GM04503 (cell line): ENCODE results near the gene TEN1.
"Not testable (repeated sequence)": the region's sequence is repeated elsewhere in the genome, so short reads cannot be mapped to it uniquely, and the experiment has no call there.

Experiments used
- DNase-seq: peaks from one replicate; pipeline ENCODE4 v3.0.0-alpha.2; 2012; ENCODE audit warnings: low read depth

Gene TEN1

DNA sequence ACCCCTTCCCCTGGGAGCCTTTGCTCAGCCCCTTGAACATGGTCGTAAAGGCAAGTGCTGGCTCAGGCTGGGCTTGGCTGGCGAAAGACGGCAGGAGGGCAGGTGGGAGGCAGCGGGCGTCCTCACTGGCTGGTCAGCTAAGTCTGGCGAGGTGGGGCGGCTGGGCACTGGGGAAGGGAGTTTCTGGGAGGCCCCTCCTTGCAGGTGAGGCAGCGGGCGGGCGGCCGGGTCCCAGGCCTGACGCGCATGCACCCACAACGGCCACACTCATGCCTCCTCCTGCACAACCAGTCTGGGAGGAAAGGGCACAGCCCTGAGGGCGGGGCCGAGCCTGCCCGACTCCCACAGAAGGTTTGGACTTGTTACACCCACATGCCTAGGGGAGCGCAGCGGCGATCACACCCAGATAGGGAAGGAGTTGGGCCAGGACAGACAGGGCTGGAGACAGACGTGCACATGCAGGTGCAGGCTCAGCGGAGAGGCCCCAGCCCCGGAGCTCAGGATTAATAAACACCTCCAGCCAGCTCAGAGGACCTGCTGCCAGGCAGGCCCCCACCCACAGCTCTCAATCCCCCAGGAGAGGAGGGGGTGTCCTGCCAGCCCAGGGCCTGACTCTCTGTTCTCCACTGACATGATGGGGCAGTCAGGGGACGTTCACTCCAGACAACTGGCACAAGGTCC lies 48.3 kb downstream of the TEN1 start, which contains the start of gene EVPL:
EVPL (minus strand) TSS at position 148 of the 681 bp plus-strand sequence; CDS start at position 40, 108 bp downstream.
- DNase-seq = no peak

DNA sequence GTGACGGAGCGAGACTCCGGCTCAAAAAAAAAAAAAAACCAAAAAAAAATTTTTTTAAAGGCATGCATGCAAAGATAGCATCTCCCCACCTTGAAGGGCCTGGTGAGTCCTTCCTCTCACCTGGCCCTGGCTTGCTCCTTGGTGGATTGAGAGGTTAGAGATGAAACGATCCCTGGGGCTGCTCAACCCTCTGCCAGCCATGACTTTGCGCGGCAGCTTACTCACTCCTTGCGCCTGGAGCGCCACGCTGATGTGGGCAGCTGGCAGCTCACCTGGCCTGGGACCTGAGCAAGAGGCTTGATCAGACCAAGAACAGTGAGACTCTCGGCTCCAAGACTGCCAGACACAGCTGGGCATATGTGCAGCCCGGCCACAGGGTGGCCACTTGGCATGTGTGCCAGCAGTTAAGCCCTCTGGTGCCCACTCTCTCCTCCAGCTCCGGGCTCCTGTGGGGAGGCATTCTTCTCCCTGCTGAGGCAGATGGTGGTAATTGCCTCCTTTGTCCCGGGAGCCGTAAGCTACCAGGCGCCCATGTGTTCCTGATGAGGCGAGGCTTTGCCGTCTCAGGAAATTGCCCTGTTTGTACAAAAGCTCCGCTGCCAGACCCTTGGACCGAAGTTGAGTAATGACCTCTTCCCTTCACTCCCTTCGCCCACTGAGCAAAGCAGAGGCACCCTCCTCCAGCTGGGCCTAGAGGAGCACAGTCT lies 53.2 kb downstream of the TEN1 start:
- no peak for DNase-seq

DNA sequence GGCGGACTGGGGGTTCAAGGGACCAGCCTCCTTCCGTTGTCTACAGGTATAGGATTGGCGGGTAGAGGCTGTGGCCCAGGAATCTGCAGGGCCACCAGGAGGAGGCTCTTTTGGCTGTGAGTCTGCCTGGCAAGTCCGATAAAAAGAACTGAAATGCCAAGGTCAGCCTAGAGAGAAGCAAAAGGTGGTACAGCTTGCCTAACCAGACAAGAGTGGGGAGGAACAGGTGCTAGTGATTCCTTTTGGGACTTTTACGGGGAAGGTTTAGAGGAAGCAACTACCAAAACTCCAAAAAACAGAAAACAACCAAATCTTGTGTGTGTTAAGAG lies 53.7 kb downstream of the TEN1 start:
- DNase-seq = no peak

DNA sequence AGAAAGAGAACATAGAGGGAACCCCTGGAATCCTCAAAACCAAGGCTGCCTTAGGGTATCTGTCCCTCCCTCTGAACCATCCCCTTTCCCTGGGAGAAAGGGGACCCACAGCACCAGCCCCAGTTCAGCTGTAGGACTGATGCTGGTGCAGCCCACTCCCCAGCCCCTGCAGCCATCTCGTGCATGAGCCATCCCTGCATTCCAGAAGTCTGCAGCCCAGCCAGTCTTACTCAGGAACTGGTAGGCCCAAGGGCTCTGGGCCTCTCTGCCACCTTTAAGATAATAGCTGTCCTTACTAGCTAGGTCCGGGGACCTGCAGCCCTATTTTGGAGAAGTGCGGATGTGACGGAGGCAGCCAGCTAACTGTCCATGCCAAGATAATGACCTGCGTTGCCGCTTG lies 54.1 kb downstream of the TEN1 start:
- no peak for DNase-seq

DNA sequence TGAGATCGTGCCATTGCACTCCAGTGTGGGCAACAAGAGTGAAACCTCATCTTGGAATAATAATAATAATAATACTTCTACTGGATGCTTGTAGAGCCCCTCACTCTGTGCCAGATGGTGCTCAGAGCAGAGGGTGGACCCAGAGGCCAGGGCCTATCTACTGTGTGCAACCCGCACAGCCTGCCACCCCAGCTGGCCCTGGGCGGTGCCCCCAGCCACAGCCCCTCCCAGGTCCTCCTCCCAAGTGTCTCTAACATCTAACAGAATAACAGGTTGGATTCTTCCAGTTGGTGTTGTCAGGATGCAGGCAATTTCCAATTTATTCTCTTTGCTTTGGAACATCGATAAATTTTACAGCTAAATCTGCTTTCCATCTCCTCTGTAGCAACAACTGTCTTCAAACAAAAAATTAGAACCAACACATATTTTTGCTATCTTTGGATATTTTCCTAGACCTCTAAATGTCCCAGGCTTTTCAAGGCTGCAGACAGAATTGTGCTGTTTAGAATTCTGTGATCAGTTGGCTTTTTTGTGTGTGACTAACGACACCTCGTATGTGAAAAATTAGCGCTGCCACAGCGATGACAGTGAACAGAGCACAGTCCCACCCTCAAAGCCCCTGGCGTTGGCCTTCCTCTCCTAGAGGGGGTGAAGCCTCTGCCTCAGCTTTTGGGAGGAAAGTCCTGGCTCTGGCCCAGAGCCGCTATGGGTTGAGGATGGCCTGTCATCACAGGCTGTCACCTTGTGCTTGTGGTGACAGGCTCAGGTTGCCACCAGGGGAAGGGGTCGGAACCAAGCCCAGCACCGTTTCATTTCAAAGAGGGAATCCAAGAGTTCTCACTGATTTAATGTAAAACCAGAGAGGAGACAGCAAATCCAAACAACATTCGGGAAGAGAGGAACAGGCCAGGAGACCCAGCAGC lies 55.6 kb downstream of the TEN1 start:
- no peak for DNase-seq

DNA sequence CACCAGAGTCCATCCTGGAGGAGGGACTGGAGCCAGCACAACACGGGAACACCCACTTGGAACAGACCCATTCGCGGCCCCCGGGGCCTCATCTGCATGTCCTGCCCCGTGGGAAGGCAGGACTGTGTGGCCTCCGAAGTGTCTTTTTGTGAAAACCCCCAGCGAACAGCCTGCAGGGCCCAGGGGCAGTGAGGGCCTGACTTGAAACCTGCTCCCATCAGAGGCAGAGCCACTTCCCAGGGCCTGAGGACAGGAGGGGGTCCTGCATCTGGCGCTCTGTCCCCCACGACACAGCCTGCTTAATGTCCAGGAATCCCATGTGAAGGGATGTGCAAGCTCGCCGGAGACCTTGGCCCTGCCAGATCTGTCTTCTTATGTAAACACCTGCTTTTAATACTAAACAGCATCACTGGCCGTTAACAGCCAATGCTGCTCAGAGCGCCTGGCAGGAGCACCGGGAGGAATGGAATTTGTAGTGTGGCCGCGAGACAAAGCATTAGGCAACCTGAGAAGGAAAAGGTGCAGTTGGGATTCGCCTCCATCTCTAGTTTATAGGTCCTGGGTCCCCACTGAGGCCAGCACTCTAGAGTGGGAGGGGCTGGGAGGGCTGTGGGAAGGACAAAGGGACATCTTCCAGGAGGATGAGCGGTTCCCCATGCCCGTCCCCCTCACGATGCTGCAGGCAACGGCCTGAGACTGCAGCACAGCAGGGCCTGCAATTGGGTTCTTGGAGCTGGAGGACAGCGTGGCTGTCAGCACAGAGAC lies 57.6 kb downstream of the TEN1 start:
- no peak for DNase-seq

DNA sequence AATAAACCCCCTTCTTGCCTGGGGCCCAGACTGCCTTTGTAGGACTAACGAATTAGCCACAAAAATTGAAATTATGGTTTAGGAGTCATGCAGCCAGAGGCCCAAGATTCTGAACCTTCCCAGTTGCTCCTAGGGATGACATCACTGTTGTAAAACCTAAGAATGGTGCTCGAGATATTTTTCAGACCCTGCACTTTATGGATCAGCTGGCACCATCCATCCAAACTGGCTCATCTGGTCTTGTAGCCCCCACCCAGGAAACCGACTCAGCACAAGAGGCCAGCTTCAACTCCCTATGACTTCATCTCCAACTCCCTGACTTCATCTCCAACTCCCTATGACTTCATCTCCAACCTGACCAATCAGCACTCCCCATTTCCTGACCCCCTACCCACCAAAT lies 59.0 kb downstream of the TEN1 start:
- DNase-seq = no peak

DNA sequence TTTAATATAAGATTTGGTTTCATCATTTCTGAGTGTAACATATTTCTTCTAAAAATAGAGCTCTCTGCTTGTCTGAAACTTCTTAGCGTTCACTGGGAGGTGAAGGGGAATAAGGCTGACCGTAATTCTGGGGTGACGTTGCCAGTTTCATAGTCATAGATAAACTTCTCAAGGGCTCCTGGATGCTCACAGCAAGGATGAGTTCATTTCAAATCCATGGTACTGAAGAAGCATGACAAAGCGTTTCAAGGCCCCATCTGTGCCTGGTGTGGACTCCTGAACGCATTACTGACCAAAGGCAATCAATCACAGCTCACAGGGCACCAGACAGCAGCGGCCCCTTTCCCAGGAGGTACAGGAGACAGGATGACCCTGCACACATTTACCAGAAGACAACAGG lies 60.1 kb downstream of the TEN1 start:
- no peak for DNase-seq

DNA sequence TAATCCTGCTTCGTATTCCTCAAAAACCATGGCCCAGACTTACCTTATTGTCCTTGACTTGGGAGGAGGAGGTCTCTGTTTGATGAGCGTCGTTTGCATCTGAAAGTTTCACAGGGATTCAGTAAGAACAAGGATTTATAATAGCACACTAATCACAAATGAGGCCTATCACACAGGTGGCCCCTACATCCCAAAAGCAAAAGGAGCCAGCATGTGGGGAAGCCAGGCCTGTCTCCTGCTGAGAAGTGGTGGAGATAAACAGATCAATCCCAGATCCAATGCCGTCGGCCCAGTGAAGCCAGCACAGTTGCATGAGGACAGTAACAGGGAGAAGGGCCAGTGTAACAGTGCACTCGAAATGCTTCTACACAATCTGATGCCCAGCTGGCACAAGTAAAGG lies 61.3 kb downstream of the TEN1 start:
- no peak for DNase-seq

DNA sequence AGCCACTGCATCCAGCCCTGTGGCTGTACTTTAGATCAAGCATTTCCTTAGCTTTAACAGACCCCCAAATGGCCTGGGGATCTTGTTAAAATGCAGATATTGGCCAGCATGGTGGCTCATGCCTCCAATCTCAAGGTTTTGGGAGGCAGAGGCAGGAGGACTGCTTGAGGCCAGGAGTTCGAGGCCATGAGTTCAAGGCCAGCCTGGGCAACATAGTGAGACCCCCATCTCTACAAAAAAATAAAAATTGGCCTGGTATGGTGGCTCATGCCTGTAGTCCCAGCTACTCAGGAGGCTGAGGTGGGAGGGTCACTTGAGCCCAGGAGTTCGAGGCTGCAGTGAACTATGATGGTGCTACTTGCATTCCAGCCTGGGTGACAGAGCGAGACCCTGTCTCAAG lies 63.8 kb downstream of the TEN1 start:
- not testable (repeated sequence) for DNase-seq

DNA sequence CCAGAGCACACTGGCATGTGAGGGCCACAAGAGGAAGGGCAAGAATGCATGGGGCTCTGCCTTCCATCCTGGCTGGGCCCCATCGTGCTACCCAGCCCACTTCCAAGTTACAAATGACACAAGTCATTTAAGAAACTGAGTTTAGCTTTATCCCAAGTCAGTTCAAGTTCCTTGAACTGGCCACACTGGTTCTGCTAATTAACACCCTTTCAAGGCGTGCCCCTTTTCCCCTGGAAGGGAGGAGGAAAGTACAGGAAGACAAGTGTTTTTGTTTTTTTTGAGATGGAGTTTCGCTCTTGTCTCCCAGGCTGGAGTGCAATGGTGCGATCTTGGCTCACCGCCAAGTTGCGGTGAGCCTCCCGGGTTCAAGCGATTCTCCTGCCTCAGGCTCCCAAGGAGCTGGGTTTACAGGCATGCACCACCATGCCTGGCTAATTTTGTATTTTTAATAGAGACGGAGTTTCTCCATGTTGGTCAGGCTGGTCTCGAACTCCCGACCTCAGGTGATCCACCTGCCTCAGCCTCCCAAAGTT lies 65.5 kb downstream of the TEN1 start:
- DNase-seq = not testable (repeated sequence)

DNA sequence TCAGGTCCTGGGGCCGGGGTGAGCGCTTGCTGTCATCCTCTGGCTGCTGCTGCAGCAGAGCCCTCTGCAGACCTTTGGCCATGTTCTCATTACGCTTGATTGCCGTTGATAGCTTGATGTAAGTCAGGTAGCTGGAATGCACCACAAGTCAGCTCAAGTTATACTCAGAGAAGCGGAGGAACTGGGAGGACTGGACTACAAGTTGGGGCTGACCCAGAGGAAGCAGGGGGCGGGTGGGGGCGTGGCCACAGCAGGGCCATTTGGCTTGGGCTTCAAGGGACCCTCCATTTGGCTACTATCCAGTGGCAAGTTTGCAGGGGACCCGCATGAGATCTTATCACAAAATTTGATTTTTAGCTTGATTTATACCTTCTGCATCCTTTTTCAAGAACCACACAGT lies 67.0 kb downstream of the TEN1 start:
- DNase-seq = no peak

DNA sequence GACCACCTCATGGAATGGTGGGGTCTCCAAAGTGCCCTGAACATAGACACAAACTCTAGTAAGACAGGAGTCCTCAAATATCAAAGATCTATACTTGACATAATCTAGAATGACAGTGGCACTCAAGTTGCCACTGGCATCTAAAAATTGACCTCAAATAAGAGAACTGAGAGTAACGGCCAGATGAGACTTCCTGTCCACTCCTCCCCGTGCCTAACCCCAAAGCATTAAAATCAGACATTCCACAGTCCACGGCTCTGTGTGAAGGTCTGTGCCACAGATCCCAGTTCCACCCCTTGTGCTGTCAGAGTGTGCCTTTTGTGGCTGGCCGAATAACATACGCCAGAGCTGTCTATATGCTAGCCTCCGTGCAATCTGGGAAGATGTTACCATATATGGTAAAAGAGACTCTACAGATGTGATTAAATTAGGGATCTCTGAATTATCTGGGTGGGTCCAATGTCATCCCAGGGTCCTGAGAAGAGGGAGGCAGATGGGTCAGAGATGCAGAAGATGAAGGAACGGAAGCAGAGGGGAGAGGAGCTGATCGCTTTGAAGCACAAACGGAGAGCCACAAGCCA lies 69.1 kb downstream of the TEN1 start:
- DNase-seq = no peak

DNA sequence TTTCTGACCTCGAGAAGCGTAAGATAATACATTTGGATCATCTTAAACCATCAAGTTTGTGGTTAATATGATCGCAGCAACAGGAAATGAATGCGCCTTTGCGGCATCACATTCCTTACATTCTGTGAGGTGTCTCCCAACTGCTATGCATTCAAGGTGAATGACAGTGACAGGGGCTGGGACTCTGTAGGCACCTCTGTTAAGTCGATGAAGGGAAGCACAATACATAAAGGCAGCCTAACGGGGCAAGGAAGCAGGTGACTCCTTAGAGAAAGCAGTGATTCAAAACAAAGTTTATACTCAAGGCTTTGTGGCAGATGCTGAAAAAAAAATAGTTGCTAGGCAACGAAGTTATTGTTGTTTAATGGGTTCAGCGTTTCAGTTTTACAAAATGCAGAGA lies 69.7 kb downstream of the TEN1 start:
- no peak for DNase-seq

DNA sequence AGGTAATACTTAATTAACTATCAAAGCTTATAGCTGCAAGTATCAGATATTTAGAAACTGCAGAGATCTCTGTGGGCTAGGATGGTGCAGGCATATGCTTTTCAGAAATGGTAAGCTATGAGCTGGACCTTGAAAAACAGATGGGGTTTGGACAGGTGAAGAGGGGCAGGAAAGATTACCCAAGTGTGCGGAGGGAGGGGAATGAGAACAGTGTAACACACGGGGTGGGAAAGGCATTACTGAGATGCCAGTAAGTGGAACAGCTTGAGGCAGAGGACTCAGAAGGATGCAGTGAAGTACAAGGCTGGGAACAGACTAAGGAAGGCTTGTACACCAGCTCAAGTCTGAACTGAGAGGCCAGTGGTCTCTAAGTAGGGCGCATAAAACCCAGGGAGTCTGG lies 70.2 kb downstream of the TEN1 start:
- no peak for DNase-seq

DNA sequence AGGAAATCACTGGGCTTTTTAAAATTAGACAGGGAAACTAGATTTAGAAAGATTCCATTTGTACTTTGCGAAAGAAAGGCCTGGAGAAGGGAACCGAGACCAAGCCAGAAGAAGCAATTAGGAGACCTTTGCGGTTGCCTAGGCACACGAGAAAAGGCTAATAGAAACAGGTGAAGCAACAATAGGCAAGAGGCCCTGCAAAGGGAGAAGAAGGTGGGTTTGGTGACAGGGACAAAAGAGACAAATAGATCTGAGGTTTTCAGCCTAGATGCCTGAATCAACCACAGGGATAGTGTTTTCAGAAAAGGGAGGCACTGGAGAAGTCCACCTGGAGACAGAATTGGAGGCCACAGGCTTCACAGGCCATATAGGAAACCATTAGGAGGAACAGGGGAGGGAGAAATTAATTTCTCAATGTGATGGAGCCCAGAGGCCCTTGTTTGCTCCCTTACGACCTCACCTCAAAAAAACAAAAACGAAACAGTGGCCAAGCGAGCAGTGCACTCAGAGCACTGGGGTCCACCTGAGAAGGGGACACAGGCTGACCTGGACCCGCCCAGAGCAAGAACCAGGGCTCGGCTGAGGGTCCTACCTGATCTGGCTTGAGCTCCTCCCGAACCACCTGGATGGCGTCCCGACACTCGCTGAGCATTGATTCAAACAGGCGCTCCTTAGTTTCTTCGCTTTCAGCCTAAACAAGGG lies 70.9 kb downstream of the TEN1 start:
- DNase-seq = no peak
